Activated CD4-positive, alpha-beta T cell treated with anti-CD3 and anti-CD28 coated beads, Interleukin-2, Interleukin-4, amounts not matched to agents 100 ng/mL and 50 ng/mL, durations not matched to agents 16 hours and 8 hours (primary cell): Measurements from ENCODE around the gene ASXL3.

ENCODE experiments used
- DNase-seq: peaks from one replicate; pipeline ENCODE4 v3.0.0-alpha.2; 2020; ENCODE audit warnings: low spot score

The ASXL3 gene

GRCh38 chr18:33720133-33720532 lies 142.1 kb downstream of the ASXL3 start:
- DNase-seq = no peak

GRCh38 chr18:33729556-33729955 lies 151.5 kb downstream of the ASXL3 start:
- DNase-seq = no peak

- no peak for DNase-seq
Measured at GRCh38 chr18:33733376-33733775, 155.4 kb downstream of the ASXL3 start.

- DNase-seq = no peak
Measured at GRCh38 chr18:33735428-33735827, 157.4 kb downstream of the ASXL3 start.

- no peak for DNase-seq
Measured at GRCh38 chr18:33741760-33742159, 163.7 kb downstream of the ASXL3 start.

GRCh38 chr18:33744032-33744697 lies 166.1 kb downstream of the ASXL3 start:
- no peak for DNase-seq

GRCh38 chr18:33745151-33745795 lies 167.3 kb downstream of the ASXL3 start:
- DNase-seq = no peak

GRCh38 chr18:33745871-33746545 lies 168.0 kb downstream of the ASXL3 start:
- no peak for DNase-seq

- DNase-seq = no peak
Measured at GRCh38 chr18:33749834-33750233, 171.8 kb downstream of the ASXL3 start.

GRCh38 chr18:33750366-33750765 lies 172.3 kb downstream of the ASXL3 start:
- no peak for DNase-seq

- DNase-seq = no peak
Measured at GRCh38 chr18:33751613-33752221, 173.7 kb downstream of the ASXL3 start.

GRCh38 chr18:33755391-33755790 lies 177.4 kb downstream of the ASXL3 start:
- no peak for DNase-seq

GRCh38 chr18:33755931-33756560 lies 178.0 kb downstream of the ASXL3 start:
- no peak for DNase-seq

GRCh38 chr18:33757037-33757436 lies 179.0 kb downstream of the ASXL3 start:
- DNase-seq = no peak

GRCh38 chr18:33761363-33761762 lies 183.3 kb downstream of the ASXL3 start:
- no peak for DNase-seq

GRCh38 chr18:33781429-33781828 lies 203.4 kb downstream of the ASXL3 start:
- DNase-seq = no peak
